NCI-H146 (cell line): Measurements from ENCODE around the gene IL22RA2.
A peak's percentile ranks its signal among the peaks of the same experiment; 100 is the strongest.

ENCODE experiments used
- DNase-seq: peaks from one replicate; lab custom pipeline; 2025; lab: John Stamatoyannopoulos, UW

Gene IL22RA2

GRCh38 chr6:137166247-137167098 is 7.0 kb downstream of the IL22RA2 start:
- DNase-seq, result no peak

GRCh38 chr6:137165375-137166246 is 7.8 kb downstream of the IL22RA2 start:
- DNase-seq, result peak; percentile 38

- no peak for DNase-seq
These were observed 9.6 kb downstream of the IL22RA2 start for GRCh38 chr6:137163732-137164318.

DNA sequence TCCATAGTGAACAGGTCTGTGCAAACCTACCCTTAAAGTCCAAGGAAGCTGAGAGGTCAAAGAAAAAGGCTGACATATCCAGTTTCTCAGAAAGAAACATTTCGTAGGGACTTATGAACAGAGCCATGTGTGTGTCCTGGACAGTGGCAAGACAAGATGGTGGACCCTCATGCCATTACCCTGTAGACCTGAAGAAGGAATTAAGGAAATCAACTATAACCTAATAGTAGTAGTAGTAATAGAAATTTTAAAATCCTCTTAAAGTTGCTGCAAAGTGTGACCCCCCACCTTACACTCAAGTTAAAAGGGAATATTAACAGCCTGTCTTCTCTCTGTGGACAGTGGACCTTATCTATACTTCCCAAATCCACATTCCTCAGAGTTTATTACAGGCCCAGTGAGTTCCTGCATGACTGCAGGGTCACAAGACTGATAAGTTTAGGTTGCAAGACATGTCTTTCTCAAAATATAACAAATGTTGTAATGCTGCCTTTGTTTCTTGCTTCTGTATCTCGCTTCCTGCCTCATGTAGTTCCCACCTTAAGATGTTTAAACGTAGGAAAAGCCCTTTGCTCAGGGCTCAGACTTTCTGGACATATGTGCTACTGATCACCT is 10.6 kb downstream of the IL22RA2 start:
- DNase-seq, result no peak

- DNase-seq, result no peak
These were observed 11.5 kb downstream of the IL22RA2 start for GRCh38 chr6:137161949-137162348.

GRCh38 chr6:137160763-137161162 is 12.7 kb downstream of the IL22RA2 start:
- DNase-seq, result no peak

- no peak for DNase-seq
These were observed 13.5 kb downstream of the IL22RA2 start for GRCh38 chr6:137159912-137160311.

DNA sequence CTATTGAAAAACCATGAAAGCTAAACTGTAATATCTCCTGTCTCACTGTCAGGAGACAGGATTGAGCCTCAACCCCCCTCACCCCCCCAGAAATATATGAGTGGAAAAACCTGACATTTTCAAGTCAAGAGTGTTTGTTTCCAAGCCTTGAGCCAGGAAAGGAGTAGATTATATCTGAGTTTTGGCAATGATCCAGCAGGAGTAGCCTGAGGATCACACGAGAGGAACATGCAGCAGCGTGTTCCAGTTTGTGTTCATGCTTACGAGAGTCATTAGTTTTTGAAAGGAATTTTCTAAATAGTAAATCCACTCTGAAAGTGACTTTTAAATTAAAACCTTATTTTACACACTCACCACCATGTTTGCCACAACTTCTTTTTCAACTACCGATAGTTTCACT is 15.8 kb downstream of the IL22RA2 start:
- DNase-seq, result no peak

DNA sequence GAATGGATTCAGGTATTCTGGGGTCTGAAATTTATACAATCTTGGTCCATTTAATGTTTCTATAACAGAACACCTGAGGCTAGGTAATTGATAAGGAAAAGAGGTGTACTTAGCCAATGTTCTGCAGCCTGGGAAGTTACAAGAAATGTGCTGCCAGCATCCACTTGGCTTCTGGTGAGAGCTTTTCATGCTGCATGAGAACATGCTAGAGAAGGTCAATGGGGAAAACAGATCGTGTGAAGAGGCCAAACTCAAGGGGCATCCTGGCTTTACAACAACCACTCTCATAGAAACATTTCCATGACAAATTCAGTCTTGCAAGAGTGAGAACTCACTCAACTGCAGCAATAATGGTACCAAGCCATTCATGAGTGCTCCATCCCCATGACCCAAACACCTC is 16.8 kb downstream of the IL22RA2 start:
- DNase-seq, result no peak

DNA sequence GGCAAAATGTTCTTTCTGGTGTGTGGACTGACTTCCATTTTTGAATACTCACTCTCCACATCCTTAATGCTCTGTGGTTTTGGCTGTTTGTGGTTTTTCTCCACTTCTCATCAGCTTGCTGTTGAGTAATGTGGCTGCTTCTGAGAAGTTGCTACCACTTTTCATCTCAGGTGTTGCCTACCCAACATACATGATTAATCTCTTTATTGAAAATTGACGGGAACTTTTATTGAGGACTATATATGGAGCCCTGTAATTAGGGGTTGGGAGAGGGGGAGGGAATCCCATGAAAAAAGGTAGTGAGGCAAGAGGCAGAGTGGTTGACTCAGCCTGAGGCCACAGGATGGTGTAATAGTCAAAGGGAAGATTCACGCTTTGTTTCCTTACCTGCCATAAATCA is 17.6 kb downstream of the IL22RA2 start:
- no peak for DNase-seq

GRCh38 chr6:137150072-137150471 is 23.4 kb downstream of the IL22RA2 start:
- DNase-seq, result no peak

- DNase-seq, result no peak
These were observed 24.4 kb downstream of the IL22RA2 start for GRCh38 chr6:137149035-137149393.

GRCh38 chr6:137148306-137149034 is 25.0 kb downstream of the IL22RA2 start:
- no peak for DNase-seq

DNA sequence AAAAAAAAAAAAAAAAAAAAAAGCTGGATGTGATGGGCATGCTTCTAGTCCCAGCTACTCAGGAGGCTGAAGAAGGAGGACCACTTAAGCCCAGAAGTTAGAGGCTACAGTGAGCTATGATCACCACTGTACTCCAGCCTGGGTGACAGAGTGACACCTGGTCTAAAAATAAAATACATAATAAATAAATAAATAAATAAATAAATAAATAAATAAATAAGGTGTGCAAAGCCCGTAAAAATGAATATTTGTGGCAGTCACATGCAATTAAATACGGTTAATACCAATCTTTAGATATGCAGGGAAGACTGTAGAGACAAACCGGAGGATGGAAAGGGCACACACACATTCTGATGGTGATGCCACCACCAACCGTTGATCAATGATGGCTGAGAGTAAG is 26.2 kb downstream of the IL22RA2 start:
- DNase-seq, result no peak

GRCh38 chr6:137146206-137146605 is 27.2 kb downstream of the IL22RA2 start:
- no peak for DNase-seq

DNA sequence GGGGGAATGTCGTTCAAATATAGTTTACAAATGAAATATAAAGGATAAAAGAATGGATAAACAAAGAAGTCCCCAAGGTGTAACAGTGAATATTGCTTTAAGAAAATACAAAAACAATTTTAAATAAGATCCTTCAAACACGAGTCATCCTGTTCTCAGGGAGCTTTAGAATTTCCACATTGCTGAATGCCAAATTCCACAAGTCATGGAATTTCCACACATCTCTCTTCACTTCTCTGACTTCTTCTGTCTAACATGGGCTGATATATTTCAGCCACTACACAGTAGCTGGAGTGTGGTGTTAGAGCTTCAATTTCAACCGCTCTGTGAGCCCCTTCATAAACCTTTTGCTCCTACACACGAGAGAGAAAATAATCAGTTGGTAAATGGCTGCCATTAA is 28.0 kb downstream of the IL22RA2 start:
- no peak for DNase-seq

GRCh38 chr6:137136065-137136464 is 37.4 kb downstream of the IL22RA2 start:
- DNase-seq, result no peak

- DNase-seq, result no peak
These were observed 39.0 kb downstream of the IL22RA2 start for GRCh38 chr6:137134483-137134882.

DNA sequence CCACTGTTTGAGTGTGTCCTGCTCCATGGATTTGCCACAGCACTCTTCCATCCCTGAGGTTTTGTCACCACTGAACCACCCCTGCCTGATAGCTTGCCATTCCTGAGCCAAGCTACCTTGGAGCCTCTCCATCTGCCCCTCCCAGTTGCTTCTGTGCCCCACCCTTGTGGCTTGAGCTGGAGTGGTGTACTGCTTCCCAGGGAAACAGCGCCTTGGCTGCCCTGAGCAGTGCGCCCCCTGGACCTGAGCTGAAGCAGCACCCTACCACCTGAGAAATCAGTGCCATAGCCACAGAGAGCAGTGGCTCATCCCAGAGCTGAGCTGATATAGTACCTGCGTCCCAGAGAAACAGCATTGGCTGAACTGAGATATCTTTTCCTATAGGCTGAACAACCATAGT is 40.3 kb downstream of the IL22RA2 start:
- DNase-seq, result no peak

- no peak for DNase-seq
These were observed 46.5 kb downstream of the IL22RA2 start for GRCh38 chr6:137126875-137127485.

- DNase-seq, result no peak
These were observed 50.4 kb downstream of the IL22RA2 start for GRCh38 chr6:137123078-137123477.
